ENCODE data around the gene NCKAP5.

GRCh38 chr2:132979339-132980093, 588.7 kb downstream of the NCKAP5 start:
- TF ChIP-seq POLR2AphosphoS5 (IDR thresholded peaks at IDR 0.05; ENCODE audit: low read depth, low read length) (no peak), SIN3A (IDR thresholded peaks at IDR 0.05; ENCODE audit: borderline replicate concordance, insufficient read depth, low read length) (no peak), REST (IDR thresholded peaks at IDR 0.05; ENCODE audit: insufficient read depth in 1 of 2, low read depth in 2 of 2, low read length in 2 of 2) (no peak)

Data from PFSK-1 (cell line).